Right lobe of liver (tissue), 6 donors: ENCODE data around the gene MYADM. TPM values are rescaled to one million over a fixed set of nuclear protein-coding genes. Genes with fewer than 3 reads are reported as not detected.

Experiments
- ATAC-seq, 4 donors: fragments of 200-7000 bp; cut with Tn5 transposase; one replicate each; pipeline ENCODE4 v1.9.1; 2020; ENCODE audit warnings: mild to moderate bottlenecking in 4 of 4, moderate library complexity in 4 of 4
- DNase-seq, 3 donors: peaks; one replicate each; pipeline ENCODE4 v3.0.0-alpha.2; 2020
- H3K27ac ChIP-seq, 3 donors: fragments of 200-600 bp; one replicate each; pipeline ENCODE4 v1.8.0; 2022
- H3K27me3 ChIP-seq, 2 donors: fragments of 200-600 bp; one replicate each; pipeline ENCODE4 v1.8.0; 2022
- H3K36me3 ChIP-seq, 4 donors: fragments of 200-600 bp; sonication (generic) in 1 of 4; one replicate each; pipeline versions ENCODE4 v1.5.1 to v1.8.0; 2017 to 2022; ENCODE audit warnings: control low read depth in 1 of 4
- H3K4me1 ChIP-seq, 4 donors: fragments of 200-600 bp; sonication (generic) in 1 of 4; one replicate each; pipeline versions ENCODE4 v1.5.1 to v1.8.0; 2017 to 2022; ENCODE audit warnings: control low read depth in 1 of 4
- H3K4me3 ChIP-seq, 3 donors: fragments of 200-600 bp; one replicate each; pipeline ENCODE4 v1.8.0; 2022
- H3K9me3 ChIP-seq, 4 donors: fragments of 200-600 bp; sonication (generic) in 1 of 4; one replicate each; pipeline versions ENCODE4 v1.5.1 to v1.8.0; 2017 to 2022; ENCODE audit warnings: control low read depth in 1 of 4
- POLR2A ChIP-seq: fragments of 450-650 bp; IDR thresholded peaks from one replicate; pipeline ENCODE4 v1.6.1; 2017; ENCODE audit warnings: antibody characterized with exemption, mild to moderate bottlenecking
- whole genome bisulfite sequencing: methylation state at CpG from one replicate; pipeline ENCODE4 v1.1.6; 2018; ENCODE audit warnings: low coverage, low lambda C conversion rate; ENCODE audit not compliant: insufficient coverage; ENCODE audit errors: missing lambda C conversion rate; 5-methylcytosine and 5-hydroxymethylcytosine counted together
- intact Hi-C, 2 donors: fragments of 100-400 bp; cut with DNase I; formaldehyde crosslinking; loops; one replicate each; pipeline versions ENCODE4 v1.11.2 to v1.14.1; 2022
- total RNA-seq, 6 experiments: library from RNA; depleted of rRNA in 2 of 6; stranded (reverse); fragments of >200 nt in 2 of 6; fragmentation: NEBNext Ultra II Directional in 3 of 6; extraction: Animal tissue kit (Norgen Biotek cat#: 25700) in 3 of 6; gene quantifications; one replicate each; pipeline versions ENCODE4 v1.1.0 to v1.2.4, GENCODE V29; 2016 to 2023
- TF ChIP-seq, protein P1 (sequence below), 4 donors: fragments of 200-600 bp in 3 of 4; fragments of 450-650 bp in 1 of 4; IDR thresholded peaks; one replicate each; pipeline versions ENCODE4 v1.5.1 to v1.8.0; 2016 to 2022; ENCODE audit warnings: antibody characterized with exemption in 4 of 4, mild to moderate bottlenecking in 2 of 4
- donor health status: DM: no; HTN: yes; CAD: no.
- donor health status: DM: no; HTN: no; CAD: no.
- donor health status: DM: no; HTN: no; CAD: no.
- donor health status: DM: no; HTN: yes; CAD: no.
- donor health status: DM: no; HTN: yes; CAD: no.

MYADM gene
- total RNA-seq, 6 experiments from 2014 or later = 15.4 to 38.3 (median 20.9) TPM

GRCh38 chr19:53892301-53892980 lies 24.8 kb downstream of the MYADM start:
- Histone ChIP-seq H3K4me1 (no peaks in the 10 kb centered on the region), H3K9me3 (no peaks in the 10 kb centered on the region), H3K27me3 (no peaks in the 10 kb centered on the region), H3K4me3 (no peak overlapping the region), H3K36me3 (no peaks in the 10 kb centered on the region), H3K27ac (no peak overlapping the region)
- TF ChIP-seq, protein P1, sequence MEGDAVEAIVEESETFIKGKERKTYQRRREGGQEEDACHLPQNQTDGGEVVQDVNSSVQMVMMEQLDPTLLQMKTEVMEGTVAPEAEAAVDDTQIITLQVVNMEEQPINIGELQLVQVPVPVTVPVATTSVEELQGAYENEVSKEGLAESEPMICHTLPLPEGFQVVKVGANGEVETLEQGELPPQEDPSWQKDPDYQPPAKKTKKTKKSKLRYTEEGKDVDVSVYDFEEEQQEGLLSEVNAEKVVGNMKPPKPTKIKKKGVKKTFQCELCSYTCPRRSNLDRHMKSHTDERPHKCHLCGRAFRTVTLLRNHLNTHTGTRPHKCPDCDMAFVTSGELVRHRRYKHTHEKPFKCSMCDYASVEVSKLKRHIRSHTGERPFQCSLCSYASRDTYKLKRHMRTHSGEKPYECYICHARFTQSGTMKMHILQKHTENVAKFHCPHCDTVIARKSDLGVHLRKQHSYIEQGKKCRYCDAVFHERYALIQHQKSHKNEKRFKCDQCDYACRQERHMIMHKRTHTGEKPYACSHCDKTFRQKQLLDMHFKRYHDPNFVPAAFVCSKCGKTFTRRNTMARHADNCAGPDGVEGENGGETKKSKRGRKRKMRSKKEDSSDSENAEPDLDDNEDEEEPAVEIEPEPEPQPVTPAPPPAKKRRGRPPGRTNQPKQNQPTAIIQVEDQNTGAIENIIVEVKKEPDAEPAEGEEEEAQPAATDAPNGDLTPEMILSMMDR (IDR thresholded peaks at IDR 0.05) = no peak
- no peak for TF ChIP-seq POLR2A
- ATAC-seq = no peak
- WGBS = 39% methylated on average over 8 of the region's 23 CpGs
- DNase-seq = no peak
- intact Hi-C loops = no loop called here

DNA sequence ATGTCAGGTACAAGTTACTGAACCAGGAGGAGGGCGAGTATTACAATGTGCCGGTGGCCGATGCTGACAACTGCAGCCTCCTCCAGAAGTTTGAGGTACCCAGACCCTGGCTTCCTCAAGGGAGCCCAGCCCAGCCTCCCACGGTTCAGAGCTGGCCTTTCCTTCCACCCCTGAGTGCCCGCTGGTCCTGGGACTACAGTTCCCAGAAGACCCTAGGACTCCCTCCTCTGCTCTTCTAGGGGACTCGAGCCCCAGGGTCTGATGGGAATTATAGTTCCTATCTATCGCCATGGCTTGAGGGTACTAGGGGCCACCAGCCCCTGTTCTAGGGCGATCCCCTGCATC lies 25.3 kb downstream of the MYADM start:
- Histone ChIP-seq H3K4me1 (no peaks in the 10 kb centered on the region), H3K4me3 (no peak overlapping the region), H3K27me3 (no peaks in the 10 kb centered on the region), H3K27ac (no peak overlapping the region), H3K9me3 (no peaks in the 10 kb centered on the region), H3K36me3 (no peaks in the 10 kb centered on the region)
- intact Hi-C loops = no loop called here
- ATAC-seq (no peak), DNase-seq (no peak)
- no peak for TF ChIP-seq POLR2A
- TF ChIP-seq, protein P1 (IDR thresholded peaks at IDR 0.05) = no peak
- WGBS = 31% methylated on average over 8 of the region's 8 CpGs

GRCh38 chr19:53894707-53895106 lies 27.0 kb downstream of the MYADM start:
- no peak overlapping the region for H3K4me3 ChIP-seq
- H3K27ac ChIP-seq = no peak overlapping the region
- H3K9me3 ChIP-seq = no peaks in the 10 kb centered on the region
- TF ChIP-seq POLR2A = no peak
- TF ChIP-seq, protein P1 (IDR thresholded peaks at IDR 0.05) = no peak
- DNase-seq (no peak), ATAC-seq (no peak)
- H3K36me3 ChIP-seq = no peaks in the 10 kb centered on the region
- H3K4me1 ChIP-seq = no peaks in the 10 kb centered on the region
- H3K27me3 ChIP-seq = no peaks in the 10 kb centered on the region
- intact Hi-C loops = no loop called here
- 54% methylated on average over 9 of the region's 9 CpGs for WGBS

DNA sequence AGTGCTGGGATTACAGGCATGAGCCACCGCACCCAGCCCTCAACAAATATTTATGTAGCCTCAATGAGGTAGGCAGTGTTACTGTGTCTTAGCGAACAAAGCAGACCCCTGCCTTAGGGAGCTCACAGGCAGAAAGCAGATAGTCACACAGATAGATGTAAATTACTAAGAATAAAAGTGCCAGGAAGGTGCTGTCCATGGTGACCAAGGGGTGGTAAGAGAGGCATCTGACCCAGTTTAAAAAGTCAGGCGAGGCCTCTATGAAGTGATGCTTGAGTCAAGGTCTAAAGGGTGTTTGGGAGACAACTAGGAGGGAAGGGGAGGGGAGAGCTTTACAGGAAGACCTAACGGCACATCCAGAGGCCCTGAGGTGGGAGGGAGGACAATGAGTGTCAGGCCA lies 29.0 kb downstream of the MYADM start:
- H3K27me3 ChIP-seq = no peaks in the 10 kb centered on the region
- no peaks in the 10 kb centered on the region for H3K9me3 ChIP-seq
- H3K27ac ChIP-seq = no peak overlapping the region
- ATAC-seq = no peak
- intact Hi-C loops = no loop called here
- H3K4me3 ChIP-seq = no peak overlapping the region
- no peaks in the 10 kb centered on the region for H3K4me1 ChIP-seq
- no peak for TF ChIP-seq POLR2A
- TF ChIP-seq, protein P1 (IDR thresholded peaks at IDR 0.05) = no peak
- H3K36me3 ChIP-seq = no peaks in the 10 kb centered on the region
- WGBS = 21% methylated on average over 4 of the region's 4 CpGs
- no peak for DNase-seq

- H3K27me3 ChIP-seq = no peaks in the 10 kb centered on the region
These were observed 29.8 kb downstream of the MYADM start for GRCh38 chr19:53897459-53897858.

More at GRCh38 chr19:53897459-53897858, 29.8 kb downstream of the MYADM start:
- no peak for ATAC-seq
- TF ChIP-seq POLR2A = no peak
- TF ChIP-seq, protein P1 (IDR thresholded peaks at IDR 0.05) = no peak
- no peak overlapping the region for H3K4me3 ChIP-seq
- H3K27ac ChIP-seq = no peak overlapping the region
- no peaks in the 10 kb centered on the region for H3K4me1 ChIP-seq
- no peaks in the 10 kb centered on the region for H3K9me3 ChIP-seq
- DNase-seq = no peak
- H3K36me3 ChIP-seq = no peaks in the 10 kb centered on the region
- intact Hi-C loops = no loop called here
- 17% methylated on average over 4 of the region's 4 CpGs for WGBS
